ENCODE data around the gene EFTUD2. TPM values are rescaled to one million over a fixed set of nuclear protein-coding genes. Genes with fewer than 3 reads are reported as not detected.

Gene EFTUD2
- total RNA-seq, 3 donors from 2014 or later (not counting 1 experiment from before 2014, with no cell fraction given) = 135 to 178 (median 164) TPM

- H3K9me3 ChIP-seq (ENCODE audit: control insufficient read depth, insufficient read depth, low read length) = no peaks in the 10 kb centered on the region
- no peak for TF ChIP-seq CTCF (IDR thresholded peaks at IDR 0.05)
- intact Hi-C loops (cut with micrococcal nuclease) = loop anchor here (1.0 kb wide), 1 partner anchor 101 kb away; no protein-coding TSS in a partner anchor
- Mint-ChIP-seq H3K4me3 (no peak overlapping the region), H3K27ac (no peak overlapping the region), H3K36me3 (no peaks in the 10 kb centered on the region), H3K9me3 (no peaks in the 10 kb centered on the region), H3K27me3 (ENCODE audit: low read depth in 2 of 2) (peaks cover 0 to 17% of the 10 kb centered on the region in 2 donors), H3K4me1 (peaks cover 4 to 5% of the 10 kb centered on the region in 2 donors)
- peaks cover 5% of the 10 kb centered on the region for H3K27me3 ChIP-seq (ENCODE audit: control insufficient read depth, insufficient read depth, low read length)
- H3K36me3 ChIP-seq (ENCODE audit: control insufficient read depth, insufficient read depth, low read length) = no peaks in the 10 kb centered on the region
- ATAC-seq (no peak), DNase-seq (no peak)
- no peak overlapping the region for H3K4me3 ChIP-seq (ENCODE audit: low read length)
- peaks cover 4% of the 10 kb centered on the region for H3K4me1 ChIP-seq (ENCODE audit: control insufficient read depth, insufficient read depth, low read length)
- 63% methylated on average over 7 of the region's 7 CpGs for WGBS (ENCODE audit: insufficient coverage)
- no peak overlapping the region for H3K27ac ChIP-seq (ENCODE audit: low read length)
Observed at GRCh38 chr17:44920565-44920940, 21.3 kb upstream of the EFTUD2 start.

GRCh38 chr17:44919885-44920564 lies 20.8 kb upstream of the EFTUD2 start:
- 19% methylated on average over 9 of the region's 9 CpGs for WGBS (ENCODE audit: insufficient coverage)
- peak; percentile 70 to 91 (median 88) for ATAC-seq

GRCh38 chr17:44919411-44919810 lies 20.2 kb upstream of the EFTUD2 start:
- Mint-ChIP-seq H3K9me3 (no peaks in the 10 kb centered on the region), H3K36me3 (no peaks in the 10 kb centered on the region), H3K27ac (no peak overlapping the region), H3K4me1 (peaks cover 4 to 5% of the 10 kb centered on the region in 2 donors), H3K4me3 (no peak overlapping the region), H3K27me3 (ENCODE audit: low read depth in 2 of 2) (peaks cover 4 to 21% of the 10 kb centered on the region in 2 donors)
- no peak for TF ChIP-seq CTCF (IDR thresholded peaks at IDR 0.05)
- intact Hi-C loops (cut with micrococcal nuclease) = no loop called here
- Histone ChIP-seq H3K27ac (ENCODE audit: low read length) (no peak overlapping the region), H3K36me3 (ENCODE audit: control insufficient read depth, insufficient read depth, low read length) (no peaks in the 10 kb centered on the region), H3K9me3 (ENCODE audit: control insufficient read depth, insufficient read depth, low read length) (no peaks in the 10 kb centered on the region), H3K4me1 (ENCODE audit: control insufficient read depth, insufficient read depth, low read length) (peaks cover 4% of the 10 kb centered on the region), H3K4me3 (ENCODE audit: low read length) (no peak overlapping the region), H3K27me3 (ENCODE audit: control insufficient read depth, insufficient read depth, low read length) (peaks cover 5% of the 10 kb centered on the region)
- no peak for DNase-seq
- 85% methylated on average over 2 of the region's 2 CpGs for WGBS (ENCODE audit: insufficient coverage)
- no peak for ATAC-seq

More at GRCh38 chr17:44919885-44920564, 20.8 kb upstream of the EFTUD2 start:
- Mint-ChIP-seq H3K9me3 (no peaks in the 10 kb centered on the region), H3K27me3 (ENCODE audit: low read depth in 2 of 2) (peaks cover 0 to 18% of the 10 kb centered on the region in 2 donors), H3K4me1 (peaks cover 4 to 5% of the 10 kb centered on the region in 2 donors), H3K27ac (no peak overlapping the region), H3K4me3 (no peak overlapping the region), H3K36me3 (no peaks in the 10 kb centered on the region)
- Histone ChIP-seq H3K4me3 (ENCODE audit: low read length) (no peak overlapping the region), H3K27me3 (ENCODE audit: control insufficient read depth, insufficient read depth, low read length) (peaks cover 5% of the 10 kb centered on the region), H3K4me1 (ENCODE audit: control insufficient read depth, insufficient read depth, low read length) (peaks cover 4% of the 10 kb centered on the region), H3K27ac (ENCODE audit: low read length) (no peak overlapping the region), H3K9me3 (ENCODE audit: control insufficient read depth, insufficient read depth, low read length) (no peaks in the 10 kb centered on the region), H3K36me3 (ENCODE audit: control insufficient read depth, insufficient read depth, low read length) (no peaks in the 10 kb centered on the region)
- TF ChIP-seq CTCF (IDR thresholded peaks at IDR 0.05) = peak; percentile 25
- intact Hi-C loops (cut with micrococcal nuclease) = loop anchor here (1.0 kb wide), 1 partner anchor 101 kb away; no protein-coding TSS in a partner anchor
- DNase-seq = peak; percentile 36 to 73

Measured in natural killer cell (primary cell).